SH-SY5Y (cell line): ENCODE results near the gene SYNJ2.

ENCODE experiments used
- GATA2 ChIP-seq: IDR thresholded peaks from 2 replicates; pipeline ENCODE4 v1.6.1; 2011; ENCODE audit warnings: mild to moderate bottlenecking, low read depth, low read length
- GATA3 ChIP-seq: IDR thresholded peaks from 2 replicates; pipeline ENCODE4 v1.6.1; 2011; ENCODE audit warnings: low read depth, mild to moderate bottlenecking, low read length, moderate library complexity

- no peak for TF ChIP-seq GATA2
- no peak for TF ChIP-seq GATA3
Observed at GRCh38 chr6:157998707-157999167, 17.1 kb downstream of the SYNJ2 start.
